H9 (cell line): ENCODE measurements around the gene MRPL14. TPM values are rescaled to one million over a fixed set of nuclear protein-coding genes. Genes with fewer than 3 reads are reported as not detected.
"Not testable (repeated sequence)": the region's sequence is repeated elsewhere in the genome, so short reads cannot be mapped to it uniquely, and the experiment has no call there.

ENCODE experiments used
- DNase-seq: peaks from one replicate; pipeline ENCODE4 v3.0.0-alpha.2; 2017
- H2AFZ ChIP-seq: one replicate; pipeline ENCODE4 v1.6.1; 2013; ENCODE audit warnings: mild to moderate bottlenecking, low read length, control low read depth, moderate library complexity
- H2AK5ac ChIP-seq: 2 replicates; pipeline ENCODE4 v1.6.1; 2013; ENCODE audit warnings: low read length, control low read depth, mixed read lengths; ENCODE audit not compliant: insufficient read length
- H2BK120ac ChIP-seq: one replicate; pipeline ENCODE4 v1.6.1; 2013; ENCODE audit warnings: low read depth, mild to moderate bottlenecking, low read length, control low read depth, inconsistent platforms; ENCODE audit not compliant: poor library complexity, severe bottlenecking
- H2BK12ac ChIP-seq: 2 replicates; pipeline ENCODE4 v1.6.1; 2013; ENCODE audit warnings: low read length, control low read depth, mixed read lengths, low read depth; ENCODE audit not compliant: insufficient read length
- H2BK15ac ChIP-seq: 2 replicates; pipeline ENCODE4 v1.6.1; 2013; ENCODE audit warnings: low read depth, low read length, control low read depth
- H2BK20ac ChIP-seq: one replicate; pipeline ENCODE4 v1.6.1; 2013; ENCODE audit warnings: low read depth, mild to moderate bottlenecking, low read length, control low read depth, inconsistent platforms; ENCODE audit not compliant: poor library complexity, severe bottlenecking
- H2BK5ac ChIP-seq: 2 replicates; pipeline ENCODE4 v1.6.1; 2013; ENCODE audit warnings: low read length, control low read depth, mixed read lengths; ENCODE audit not compliant: insufficient read length
- H3K14ac ChIP-seq: 2 replicates; pipeline ENCODE4 v1.6.1; 2013; ENCODE audit warnings: low read length, control low read depth; ENCODE audit not compliant: insufficient read depth
- H3K18ac ChIP-seq: 2 replicates; pipeline ENCODE4 v1.6.1; 2013; ENCODE audit warnings: low read depth, mild to moderate bottlenecking, mixed read lengths, low read length, control low read depth; ENCODE audit not compliant: insufficient read length
- H3K23ac ChIP-seq: 2 replicates; pipeline ENCODE4 v1.6.1; 2013; ENCODE audit warnings: low read length, control low read depth, mixed read lengths, low read depth; ENCODE audit not compliant: insufficient read length
- H3K23me2 ChIP-seq: 2 replicates; pipeline ENCODE4 v1.6.1; 2013; ENCODE audit warnings: low read depth, mild to moderate bottlenecking, mixed read lengths, low read length, control low read depth; ENCODE audit not compliant: insufficient read length, poor library complexity, severe bottlenecking
- H3K27ac ChIP-seq: 2 replicates; pipeline ENCODE4 v1.5.1; 2013; ENCODE audit warnings: low read length, control low read depth, mixed read lengths, low read depth; ENCODE audit not compliant: insufficient read length
- H3K27me3 ChIP-seq: 2 replicates; pipeline ENCODE4 v1.6.1; 2013; ENCODE audit warnings: low read length, control low read depth, inconsistent platforms; ENCODE audit not compliant: insufficient read depth
- H3K4ac ChIP-seq: 2 replicates; pipeline ENCODE4 v1.6.1; 2013; ENCODE audit warnings: low read depth, mild to moderate bottlenecking, control low read depth, inconsistent platforms, low read length, moderate library complexity
- H3K4me1 ChIP-seq: 2 replicates; pipeline ENCODE4 v1.6.1; 2013; ENCODE audit warnings: low read length, control low read depth, inconsistent platforms; ENCODE audit not compliant: insufficient read depth
- H3K4me2 ChIP-seq: 2 replicates; pipeline ENCODE4 v1.6.1; 2013; ENCODE audit warnings: low read length, control low read depth, mixed read lengths; ENCODE audit not compliant: insufficient read length, insufficient read depth
- H3K56ac ChIP-seq: 2 replicates; pipeline ENCODE4 v1.6.1; 2013; ENCODE audit warnings: low read depth, mild to moderate bottlenecking, mixed read lengths, low read length, control low read depth; ENCODE audit not compliant: insufficient read length
- H3K79me1 ChIP-seq: 2 replicates; pipeline ENCODE4 v1.6.1; 2013; ENCODE audit warnings: low read depth, mild to moderate bottlenecking, moderate library complexity, low read length, control low read depth, inconsistent platforms; ENCODE audit not compliant: insufficient read depth, poor library complexity, severe bottlenecking
- H3K79me2 ChIP-seq: 2 replicates; pipeline ENCODE4 v1.6.1; 2013; ENCODE audit warnings: low read length, control low read depth, inconsistent platforms; ENCODE audit not compliant: insufficient read depth
- H3K9ac ChIP-seq: 2 replicates; pipeline ENCODE4 v1.6.1; 2013; ENCODE audit warnings: low read length, control low read depth, mixed read lengths; ENCODE audit not compliant: insufficient read length; ENCODE audit errors: extremely low read depth
- H3K9me3 ChIP-seq: one replicate; pipeline ENCODE4 v1.6.1; 2013; ENCODE audit warnings: low read depth, low read length, inconsistent platforms; ENCODE audit not compliant: control insufficient read depth
- H3T11ph ChIP-seq: one replicate; pipeline ENCODE4 v1.6.1; 2013; ENCODE audit warnings: mild to moderate bottlenecking, low read length, control low read depth, inconsistent platforms
- H4K20me1 ChIP-seq: one replicate; pipeline ENCODE4 v1.6.1; 2013; ENCODE audit not compliant: control insufficient read depth, insufficient read length, insufficient read depth
- H4K5ac ChIP-seq: 2 replicates; pipeline ENCODE4 v1.6.1; 2013; ENCODE audit warnings: low read depth, mild to moderate bottlenecking, mixed read lengths, low read length, control low read depth; ENCODE audit not compliant: insufficient read length
- H4K8ac ChIP-seq: replicated peaks from 2 replicates; pipeline ENCODE4 v1.6.1; 2013; ENCODE audit warnings: low read length, control low read depth, mixed read lengths, low read depth; ENCODE audit not compliant: insufficient read length
- H4K91ac ChIP-seq: 2 replicates; pipeline ENCODE4 v1.6.1; 2013; ENCODE audit warnings: low read depth, mild to moderate bottlenecking, moderate library complexity, mixed read lengths, low read length, control low read depth; ENCODE audit not compliant: insufficient read length
- H3K27ac Mint-ChIP-seq, 3 experiments: 2 replicates in 2 of 3; 3 replicates in 1 of 3; pipeline ENCODE4 v1.8.0; 2020 to 2021; ENCODE audit warnings: mixed read lengths in 3 of 3, mild to moderate bottlenecking in 1 of 3, moderate library complexity in 1 of 3
- H3K27me3 Mint-ChIP-seq: 2 replicates; pipeline ENCODE4 v1.8.0; 2021; ENCODE audit warnings: low read depth, mild to moderate bottlenecking, moderate library complexity, mixed read lengths
- H3K36me3 Mint-ChIP-seq, 3 experiments: 2 replicates in 2 of 3; 3 replicates in 1 of 3; pipeline ENCODE4 v1.8.0; 2020 to 2021; ENCODE audit warnings: low read depth in 3 of 3, mixed read lengths in 3 of 3; ENCODE audit not compliant: insufficient read depth in 1 of 3
- H3K4me1 Mint-ChIP-seq, 2 experiments: 2 replicates each; pipeline ENCODE4 v1.8.0; 2020; ENCODE audit warnings: mixed read lengths in 2 of 2
- H3K4me3 Mint-ChIP-seq, 2 experiments: 2 replicates in 1 of 2; 3 replicates in 1 of 2; pipeline ENCODE4 v1.8.0; 2020 to 2021; ENCODE audit warnings: mild to moderate bottlenecking in 2 of 2, mixed read lengths in 2 of 2, moderate library complexity in 1 of 2
- H3K9me3 Mint-ChIP-seq, 2 experiments: 2 replicates in 1 of 2; 3 replicates in 1 of 2; pipeline ENCODE4 v1.8.0; 2020; ENCODE audit warnings: mild to moderate bottlenecking in 2 of 2, mixed read lengths in 2 of 2, moderate library complexity in 1 of 2
- CTCF ChIP-seq: fragments of 200-600 bp; sonication (generic); conservative IDR thresholded peaks from 3 replicates; pipeline ENCODE4 v1.8.0; 2021; ENCODE audit warnings: antibody characterized with exemption, mild to moderate bottlenecking
- WGBS: extraction: QIAGEN DNeasy Blood & Tissue Kit; methylation state at CpG from one replicate; pipeline ENCODE4 v1.1.7; 2013; ENCODE audit warnings: missing lambda C conversion rate, low lambda C conversion rate, mixed read lengths; ENCODE audit not compliant: insufficient read length; ENCODE audit errors: extremely low coverage; 5-methylcytosine and 5-hydroxymethylcytosine counted together
- total RNA-seq: library from RNA; stranded (reverse); gene quantifications from 2 replicates; pipeline ENCODE4 v1.2.1, GENCODE V29; 2021

The MRPL14 gene
- total RNA-seq, 1 experiment from 2014 or later, result 80.1 TPM

- H2BK5ac ChIP-seq, result no peak overlapping the region
- Mint-ChIP-seq H3K27me3 (no peaks in the 10 kb centered on the region), H3K27ac (peak overlapping the region in 2 of 3 experiments; percentile 16 to 52; a peak in 3 of 7 replicates), H3K9me3 (no peaks in the 10 kb centered on the region; a peak in 1 of 5 replicates), H3K4me1 (peaks cover 0 to 5% of the 10 kb centered on the region in 2 experiments; a peak in 2 of 4 replicates), H3K4me3 (no peak overlapping the region), H3K36me3 (peaks cover 7 to 24% (median 21%) of the 10 kb centered on the region in 3 experiments; a peak in 6 of 7 replicates)
- DNase-seq, result no peak
- no peaks in the 10 kb centered on the region for H3K79me2 ChIP-seq
- H3K27ac ChIP-seq, result no peak overlapping the region
- H2AFZ ChIP-seq, result no peak overlapping the region
- no peaks in the 10 kb centered on the region for H3K27me3 ChIP-seq
- no peak overlapping the region for H4K91ac ChIP-seq
- H2BK12ac ChIP-seq, result no peak overlapping the region
- H4K20me1 ChIP-seq, result no peaks in the 10 kb centered on the region
- H4K8ac ChIP-seq, result no peak overlapping the region
- H2BK120ac ChIP-seq, result no peak overlapping the region
- H3K79me1 ChIP-seq, result peaks cover 2% of the 10 kb centered on the region
- no peak overlapping the region for H4K5ac ChIP-seq
- no peaks in the 10 kb centered on the region for H3K9me3 ChIP-seq
- no peak overlapping the region for H3K56ac ChIP-seq
- no peak overlapping the region for H3K4ac ChIP-seq
- no peak overlapping the region for H3K14ac ChIP-seq
- peak; percentile 82 for TF ChIP-seq CTCF
- H3T11ph ChIP-seq, result no peak overlapping the region
- no peak overlapping the region for H2BK15ac ChIP-seq
- H3K18ac ChIP-seq, result no peak overlapping the region
- no peak overlapping the region for H3K4me2 ChIP-seq
- H3K23me2 ChIP-seq, result no peaks in the 10 kb centered on the region
- H3K4me1 ChIP-seq, result no peaks in the 10 kb centered on the region
- no CpG with 5 or more reads among the region's 3 CpGs for WGBS
- no peak overlapping the region for H3K9ac ChIP-seq
- no peak overlapping the region for H2AK5ac ChIP-seq
- no peak overlapping the region for H2BK20ac ChIP-seq
- H3K23ac ChIP-seq, result no peak overlapping the region
These were observed 30.6 kb downstream of the MRPL14 start for GRCh38 chr6:44096612-44097011.

- no CpG with 5 or more reads among the region's 6 CpGs for WGBS
- H3K79me2 ChIP-seq, H2BK15ac ChIP-seq, H3K27ac ChIP-seq, H3K4me1 ChIP-seq, H3K23me2 ChIP-seq, H2BK20ac ChIP-seq, H3K14ac ChIP-seq, H3K9me3 Mint-ChIP-seq, DNase-seq, H4K8ac ChIP-seq, H4K20me1 ChIP-seq, H3K18ac ChIP-seq, H2AFZ ChIP-seq, H3K56ac ChIP-seq, H3K23ac ChIP-seq, H2BK5ac ChIP-seq, H3K4me2 ChIP-seq, H3K79me1 ChIP-seq, H3K4me3 Mint-ChIP-seq, H2BK120ac ChIP-seq, H3K9me3 ChIP-seq, H3K27me3 Mint-ChIP-seq, H3K4ac ChIP-seq, H2BK12ac ChIP-seq, H4K5ac ChIP-seq, H3K4me1 Mint-ChIP-seq, H3K9ac ChIP-seq, H2AK5ac ChIP-seq, H3K27me3 ChIP-seq, H4K91ac ChIP-seq, H3T11ph ChIP-seq: not testable (repeated sequence)
- peaks cover 9 to 22% (median 20%) of the 10 kb centered on the region in 3 experiments; a peak in 6 of 7 replicates for H3K36me3 Mint-ChIP-seq
- 0 out of 7 replicates have a peak overlapping the region, but pooled peaks of 2 of the 3 experiments have one; percentile 10 to 66 for H3K27ac Mint-ChIP-seq
These were observed 32.0 kb downstream of the MRPL14 start for GRCh38 chr6:44095243-44095623.
